ENCODE data around the gene FOXL1. TPM values are rescaled to one million over a fixed set of nuclear protein-coding genes. Genes with fewer than 3 reads are reported as not detected.

The FOXL1 gene
- total RNA-seq, 4 donors from 2014 or later: 0.45 to 1.9 (median 1.1) TPM

- Histone ChIP-seq H3K27me3 (peaks cover 3% of the 10 kb centered on the region), H3K4me3 (replicated peaks in 1 of 3) (no peak overlapping the region)
- 23 to 37% methylated on average over 28 to 33 of the region's 33 CpGs for WGBS, 2 donors
Measured at GRCh38 chr16:86576591-86577313, 1.6 kb upstream of the FOXL1 start.

GRCh38 chr16:86577314-86577971 lies 906 bp upstream of the FOXL1 start:
- 37 to 47% methylated on average over 12 of the region's 12 CpGs for WGBS, 2 donors
- H3K4me1 ChIP-seq: peaks cover 0 to 4% of the 10 kb centered on the region in 2 donors
- TF ChIP-seq, protein P1, sequence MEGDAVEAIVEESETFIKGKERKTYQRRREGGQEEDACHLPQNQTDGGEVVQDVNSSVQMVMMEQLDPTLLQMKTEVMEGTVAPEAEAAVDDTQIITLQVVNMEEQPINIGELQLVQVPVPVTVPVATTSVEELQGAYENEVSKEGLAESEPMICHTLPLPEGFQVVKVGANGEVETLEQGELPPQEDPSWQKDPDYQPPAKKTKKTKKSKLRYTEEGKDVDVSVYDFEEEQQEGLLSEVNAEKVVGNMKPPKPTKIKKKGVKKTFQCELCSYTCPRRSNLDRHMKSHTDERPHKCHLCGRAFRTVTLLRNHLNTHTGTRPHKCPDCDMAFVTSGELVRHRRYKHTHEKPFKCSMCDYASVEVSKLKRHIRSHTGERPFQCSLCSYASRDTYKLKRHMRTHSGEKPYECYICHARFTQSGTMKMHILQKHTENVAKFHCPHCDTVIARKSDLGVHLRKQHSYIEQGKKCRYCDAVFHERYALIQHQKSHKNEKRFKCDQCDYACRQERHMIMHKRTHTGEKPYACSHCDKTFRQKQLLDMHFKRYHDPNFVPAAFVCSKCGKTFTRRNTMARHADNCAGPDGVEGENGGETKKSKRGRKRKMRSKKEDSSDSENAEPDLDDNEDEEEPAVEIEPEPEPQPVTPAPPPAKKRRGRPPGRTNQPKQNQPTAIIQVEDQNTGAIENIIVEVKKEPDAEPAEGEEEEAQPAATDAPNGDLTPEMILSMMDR (IDR thresholded peaks at IDR 0.05): no peak
- TF ChIP-seq POLR2A (IDR thresholded peaks at IDR 0.05): no peak
- intact Hi-C loops (cut with DNase I): no loop called here
- H3K4me3 ChIP-seq (replicated peaks in 1 of 3): no peak overlapping the region
- no peaks in the 10 kb centered on the region for H3K36me3 ChIP-seq
- peaks cover 3% of the 10 kb centered on the region for H3K27me3 ChIP-seq
- peak overlapping the region in 1 of 3 donors; percentile 36 for H3K27ac ChIP-seq
- no peaks in the 10 kb centered on the region for H3K9me3 ChIP-seq
- no peak for DNase-seq

More at GRCh38 chr16:86576591-86577313, 1.6 kb upstream of the FOXL1 start:
- Histone ChIP-seq H3K4me1 (peaks cover 0 to 4% of the 10 kb centered on the region in 2 donors), H3K36me3 (no peaks in the 10 kb centered on the region), H3K9me3 (no peaks in the 10 kb centered on the region), H3K27ac (peak overlapping the region in 1 of 3 donors; percentile 36)
- DNase-seq: no peak
- TF ChIP-seq, protein P1 (IDR thresholded peaks at IDR 0.05): no peak
- TF ChIP-seq POLR2A (IDR thresholded peaks at IDR 0.05): no peak
- intact Hi-C loops (cut with DNase I): no loop called here

GRCh38 chr16:86578611-86579267 lies 390 bp downstream of the FOXL1 start:
- Histone ChIP-seq H3K4me1 (peaks cover 0 to 4% of the 10 kb centered on the region in 2 donors), H3K36me3 (no peaks in the 10 kb centered on the region), H3K9me3 (no peaks in the 10 kb centered on the region), H3K27me3 (peaks cover 3% of the 10 kb centered on the region), H3K4me3 (replicated peaks in 1 of 3) (no peak overlapping the region), H3K27ac (no peak overlapping the region)
- WGBS, 2 donors: 8 to 23% methylated on average over 24 to 25 of the region's 69 CpGs
- TF ChIP-seq, protein P1 (IDR thresholded peaks at IDR 0.05): no peak
- no peak for TF ChIP-seq POLR2A (IDR thresholded peaks at IDR 0.05)
- DNase-seq: no peak
- intact Hi-C loops (cut with DNase I): no loop called here

- Histone ChIP-seq H3K36me3 (no peaks in the 10 kb centered on the region), H3K4me3 (replicated peaks in 1 of 3) (no peak overlapping the region), H3K4me1 (peaks cover 0 to 4% of the 10 kb centered on the region in 2 donors), H3K27me3 (peaks cover 3% of the 10 kb centered on the region), H3K27ac (no peak overlapping the region), H3K9me3 (no peaks in the 10 kb centered on the region)
- 21 to 31% methylated on average over 17 to 30 of the region's 69 CpGs for whole genome bisulfite sequencing, 2 donors
- DNase-seq: no peak
- TF ChIP-seq, protein P1 (IDR thresholded peaks at IDR 0.05): no peak
- no peak for TF ChIP-seq POLR2A (IDR thresholded peaks at IDR 0.05)
- intact Hi-C loops (cut with DNase I): no loop called here
Measured at GRCh38 chr16:86579268-86580062, 1.1 kb downstream of the FOXL1 start.
